Pancreas (tissue), 10 donors: ENCODE data around the gene AQP12B. TPM values are rescaled to one million over a fixed set of nuclear protein-coding genes. Genes with fewer than 3 reads are reported as not detected.

Experiments used
- ATAC-seq, 4 donors: fragments of 200-7000 bp; cut with Tn5 transposase; one replicate each; pipeline versions ENCODE4 v1.8.0 to v1.9.1; 2020; ENCODE audit warnings: mild to moderate bottlenecking in 4 of 4, moderate library complexity in 4 of 4
- DNase-seq, 6 donors: peaks; one replicate each; pipeline ENCODE4 v3.0.0-alpha.2; 2020
- FAIRE-seq: peaks from 2 replicates; lab custom pipeline; 2012; peaks lifted over from hg19 to GRCh38; lab: Jason Lieb, UNC
- H3K27ac ChIP-seq, 4 donors: fragments of 200-600 bp; sonication (generic); 1 replicate in 3 of 4; 2 replicates in 1 of 4; pipeline versions ENCODE4 v1.5.0 to v1.8.0; 2020
- H3K27me3 ChIP-seq, 4 donors: fragments of 200-600 bp; one replicate each; pipeline ENCODE4 v1.8.0; 2021
- H3K36me3 ChIP-seq, 3 donors: fragments of 200-600 bp; sonication (generic) in 1 of 3; one replicate each; pipeline versions ENCODE4 v1.5.0 to v1.8.0; 2020 to 2021
- H3K4me1 ChIP-seq, 3 donors: fragments of 200-600 bp; one replicate each; pipeline ENCODE4 v1.8.0; 2021
- H3K4me3 ChIP-seq, 4 donors: fragments of 200-600 bp; sonication (generic) in 2 of 4; one replicate each; pipeline versions ENCODE4 v1.5.0 to v1.8.0; 2020 to 2021
- H3K9me3 ChIP-seq, 4 donors: fragments of 200-600 bp; one replicate each; pipeline ENCODE4 v1.8.0; 2021
- WGBS, 2 donors: extraction: QIAGEN DNeasy Blood & Tissue Kit; methylation state at CpG; one replicate each; pipeline ENCODE4 v1.1.7; 2013; 5-methylcytosine and 5-hydroxymethylcytosine counted together
- intact Hi-C, 3 donors: fragments of 100-400 bp; cut with DNase I; formaldehyde crosslinking; loops; one replicate each; pipeline versions ENCODE4 v1.11.1 to v1.14.2; 2022
- polyA plus RNA-seq, 2 donors: library from polyadenylated mRNA; stranded (reverse); fragments of 200-250 nt; gene quantifications; one replicate each; pipeline ENCODE4 v1.2.3, GENCODE V29; 2013
- total RNA-seq, 6 donors: library from RNA; stranded (reverse); fragmentation: NEBNext Ultra II Directional in 4 of 6; extraction: Animal tissue kit (Norgen Biotek cat#: 25700) in 4 of 6; gene quantifications; one replicate each; pipeline versions ENCODE4 v1.2.1 to v1.2.4, GENCODE V29; 2021 to 2023
- TF ChIP-seq, protein P1 (sequence below), 4 donors: fragments of 200-600 bp; sonication (generic) in 3 of 4; IDR thresholded peaks; one replicate each; pipeline versions ENCODE4 v1.5.0 to v1.8.0; 2021; ENCODE audit warnings: antibody characterized with exemption in 4 of 4
- donor health status: healthy with polysubstance abuse.
- donor health status: DM: no; HTN: no; CAD: no; lungs with moderate emphysema.
- donor health status: DM: no; HTN: no; CAD: no.
- donor health status: control.
- donor health status: control.
- donor health status: Bipolar disorder and iron deficiency.
- donor health status: DM: yes; HTN: yes; CAD: no.
- donor health status: DM: no; HTN: no; CAD: no.
- donor health status: DM: no; HTN: no; CAD: no.
- donor health status: DM: yes; HTN: yes; CAD: no.

The AQP12B gene
- total and polyA plus RNA-seq, 8 donors: 54.2 to 240 (median 154) TPM

DNA sequence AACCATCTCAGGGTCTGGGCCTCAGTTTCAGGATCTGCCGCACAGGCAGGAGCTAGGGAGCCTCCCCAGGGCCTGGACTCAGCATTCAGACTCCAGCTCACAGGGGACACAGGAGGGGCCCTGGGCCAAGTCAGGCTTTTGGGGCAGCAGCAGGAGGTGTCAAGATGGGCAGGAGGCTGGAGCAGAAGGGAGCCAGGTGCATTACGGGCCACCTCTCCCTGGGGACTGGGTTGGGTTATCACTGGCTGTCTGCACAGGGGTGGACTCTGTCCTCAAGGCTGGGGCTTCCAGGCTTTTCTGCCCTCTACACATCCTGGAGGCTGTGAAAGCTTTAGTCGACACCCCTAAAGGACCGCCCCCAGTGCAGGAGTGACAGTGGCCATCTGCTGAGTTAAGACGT, 29.0 kb upstream of the AQP12B start:
- 57 to 64% methylated on average over 5 of the region's 5 CpGs for WGBS, 2 donors
- no peaks in the 10 kb centered on the region for H3K27me3 ChIP-seq
- intact Hi-C loops: no loop called here
- H3K4me3 ChIP-seq: no peak overlapping the region
- FAIRE-seq (no peak), DNase-seq (no peak), ATAC-seq (no peak)
- H3K27ac ChIP-seq: no peak overlapping the region
- H3K9me3 ChIP-seq: no peaks in the 10 kb centered on the region
- TF ChIP-seq, protein P1, sequence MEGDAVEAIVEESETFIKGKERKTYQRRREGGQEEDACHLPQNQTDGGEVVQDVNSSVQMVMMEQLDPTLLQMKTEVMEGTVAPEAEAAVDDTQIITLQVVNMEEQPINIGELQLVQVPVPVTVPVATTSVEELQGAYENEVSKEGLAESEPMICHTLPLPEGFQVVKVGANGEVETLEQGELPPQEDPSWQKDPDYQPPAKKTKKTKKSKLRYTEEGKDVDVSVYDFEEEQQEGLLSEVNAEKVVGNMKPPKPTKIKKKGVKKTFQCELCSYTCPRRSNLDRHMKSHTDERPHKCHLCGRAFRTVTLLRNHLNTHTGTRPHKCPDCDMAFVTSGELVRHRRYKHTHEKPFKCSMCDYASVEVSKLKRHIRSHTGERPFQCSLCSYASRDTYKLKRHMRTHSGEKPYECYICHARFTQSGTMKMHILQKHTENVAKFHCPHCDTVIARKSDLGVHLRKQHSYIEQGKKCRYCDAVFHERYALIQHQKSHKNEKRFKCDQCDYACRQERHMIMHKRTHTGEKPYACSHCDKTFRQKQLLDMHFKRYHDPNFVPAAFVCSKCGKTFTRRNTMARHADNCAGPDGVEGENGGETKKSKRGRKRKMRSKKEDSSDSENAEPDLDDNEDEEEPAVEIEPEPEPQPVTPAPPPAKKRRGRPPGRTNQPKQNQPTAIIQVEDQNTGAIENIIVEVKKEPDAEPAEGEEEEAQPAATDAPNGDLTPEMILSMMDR (IDR thresholded peaks at IDR 0.05): no peak
- no peaks in the 10 kb centered on the region for H3K4me1 ChIP-seq
- H3K36me3 ChIP-seq: no peaks in the 10 kb centered on the region

DNA sequence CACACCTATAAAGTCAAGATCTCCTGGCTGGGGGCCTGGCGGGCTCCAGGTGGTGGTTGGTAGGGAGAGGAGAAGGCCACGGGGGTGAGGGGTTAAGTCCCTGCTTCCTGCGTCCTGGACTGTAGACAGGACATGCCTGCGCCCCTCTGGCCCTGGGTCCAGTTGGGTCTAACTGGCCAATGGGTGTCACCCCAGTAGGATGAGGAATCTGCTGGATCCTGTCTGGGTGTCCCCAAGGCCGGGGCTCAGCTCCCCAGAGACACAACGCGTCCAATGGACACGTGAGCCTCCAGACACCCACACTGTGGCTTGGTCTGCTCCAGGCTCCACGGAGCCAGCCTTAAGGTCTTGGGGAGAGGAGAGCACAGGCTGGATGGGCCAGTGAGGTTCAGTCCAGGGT, 28.6 kb upstream of the AQP12B start:
- Histone ChIP-seq H3K4me1 (no peaks in the 10 kb centered on the region), H3K27me3 (no peaks in the 10 kb centered on the region), H3K27ac (no peak overlapping the region), H3K36me3 (no peaks in the 10 kb centered on the region), H3K9me3 (no peaks in the 10 kb centered on the region), H3K4me3 (no peak overlapping the region)
- intact Hi-C loops: no loop called here
- ATAC-seq (no peak), DNase-seq (peak in 2 of 6 donors; percentile 27 to 59), FAIRE-seq (no peak)
- 82 to 89% methylated on average over 9 of the region's 9 CpGs for whole genome bisulfite sequencing, 2 donors
- TF ChIP-seq, protein P1 (IDR thresholded peaks at IDR 0.05): no peak

DNA sequence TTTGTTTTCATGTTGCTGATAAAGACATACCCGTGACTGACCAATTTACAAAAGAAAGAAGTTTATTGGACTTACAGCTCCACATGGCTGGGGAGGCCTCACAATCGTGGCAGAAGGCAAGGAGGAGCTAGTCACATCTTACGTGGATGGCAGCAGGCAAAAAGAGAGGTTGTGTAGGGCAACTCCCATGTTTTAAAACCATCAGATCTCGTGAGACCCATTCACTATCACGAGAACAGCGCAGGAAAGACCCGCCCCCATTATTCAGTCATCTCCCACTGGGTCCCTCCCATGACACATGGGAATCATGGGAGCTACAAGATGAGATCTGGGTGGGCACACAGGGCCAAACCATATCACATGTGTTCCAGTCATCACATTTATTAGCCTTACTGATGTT, 25.8 kb upstream of the AQP12B start:
- Histone ChIP-seq H3K4me1 (no peaks in the 10 kb centered on the region), H3K27ac (no peak overlapping the region), H3K4me3 (no peak overlapping the region), H3K9me3 (no peaks in the 10 kb centered on the region), H3K27me3 (no peaks in the 10 kb centered on the region), H3K36me3 (no peaks in the 10 kb centered on the region)
- no peak for ATAC-seq
- FAIRE-seq: no peak
- TF ChIP-seq, protein P1 (IDR thresholded peaks at IDR 0.05): no peak
- WGBS, 2 donors: 68 to 76% methylated on average over 7 of the region's 7 CpGs
- intact Hi-C loops: loop anchor here in 1 of 3 donors (10.0 kb wide), 1 partner anchor 64 kb away; no protein-coding TSS in a partner anchor
- DNase-seq: no peak

DNA sequence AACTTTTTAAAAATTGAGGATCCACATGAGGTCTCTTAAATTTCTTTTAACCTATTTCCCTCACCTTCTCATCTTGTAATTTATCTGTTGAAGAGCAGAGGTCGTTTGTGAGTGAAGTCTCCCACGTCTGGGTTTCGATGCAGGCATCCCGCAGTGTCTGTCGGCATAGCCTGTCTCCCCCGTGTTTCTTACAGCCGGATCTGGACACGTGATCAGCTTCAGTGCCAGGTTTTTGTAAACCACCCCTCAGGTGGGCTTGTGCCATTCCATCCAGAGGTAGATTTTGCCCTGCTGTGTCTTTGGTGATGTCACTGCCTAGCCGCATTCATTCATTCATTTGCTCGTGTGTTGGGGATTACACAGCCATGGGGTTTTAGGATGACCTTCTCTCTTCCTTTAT, 25.1 kb upstream of the AQP12B start:
- no peaks in the 10 kb centered on the region for H3K36me3 ChIP-seq
- no peak for FAIRE-seq
- intact Hi-C loops: loop anchor here in 1 of 3 donors (10.0 kb wide), 1 partner anchor 63 kb away; no protein-coding TSS in a partner anchor
- WGBS, 2 donors: 65 to 76% methylated on average over 10 of the region's 10 CpGs
- no peak overlapping the region for H3K4me3 ChIP-seq
- no peaks in the 10 kb centered on the region for H3K9me3 ChIP-seq
- no peak for ATAC-seq
- no peaks in the 10 kb centered on the region for H3K4me1 ChIP-seq
- H3K27ac ChIP-seq: no peak overlapping the region
- DNase-seq: no peak
- TF ChIP-seq, protein P1 (IDR thresholded peaks at IDR 0.05): no peak
- H3K27me3 ChIP-seq: no peaks in the 10 kb centered on the region

DNA sequence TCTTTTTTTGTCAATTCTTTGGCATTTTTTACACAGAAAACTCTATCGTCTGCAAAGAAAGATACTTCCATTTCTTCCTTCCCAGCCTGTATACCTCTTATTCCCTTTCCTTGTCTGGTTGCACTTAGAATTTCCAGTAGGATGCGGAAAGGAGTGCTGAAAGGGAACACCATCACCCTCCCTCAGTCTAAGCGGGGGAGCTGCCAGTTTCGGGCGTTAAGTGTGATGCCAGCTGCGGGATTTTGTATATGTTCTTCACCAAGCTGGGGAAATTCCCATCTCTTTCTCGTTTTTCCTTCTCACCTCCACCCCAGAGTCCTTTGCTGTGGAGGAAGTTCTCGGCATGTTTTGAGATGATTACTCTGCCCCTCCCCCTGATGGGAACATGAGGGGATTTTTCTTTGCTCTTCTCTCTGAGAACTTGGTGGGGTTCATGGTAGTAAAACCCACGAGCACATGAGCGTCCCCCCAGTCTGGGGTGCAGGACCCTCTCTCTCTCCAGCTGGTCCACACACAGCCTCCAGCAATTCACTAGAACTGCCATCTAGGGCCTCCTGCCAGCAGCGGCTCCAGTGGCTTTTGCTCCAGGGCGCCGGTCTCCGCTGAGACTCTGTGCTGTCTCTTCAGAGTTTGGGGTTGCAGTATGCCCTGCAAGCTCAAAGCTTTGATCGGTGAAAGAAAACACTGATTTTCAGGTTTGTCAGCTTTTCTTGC, 24.5 kb upstream of the AQP12B start:
- FAIRE-seq: no peak
- intact Hi-C loops: loop anchor here in 1 of 3 donors (10.0 kb wide), 1 partner anchor 62 kb away; no protein-coding TSS in a partner anchor
- Histone ChIP-seq H3K27me3 (no peaks in the 10 kb centered on the region), H3K36me3 (no peaks in the 10 kb centered on the region), H3K27ac (no peak overlapping the region), H3K4me3 (no peak overlapping the region), H3K9me3 (no peaks in the 10 kb centered on the region), H3K4me1 (no peaks in the 10 kb centered on the region)
- ATAC-seq: no peak
- DNase-seq: no peak
- TF ChIP-seq, protein P1 (IDR thresholded peaks at IDR 0.05): no peak
- WGBS, 2 donors: 73 to 74% methylated on average over 15 of the region's 15 CpGs
